ENCODE measurements around the gene ATP11A.

The ATP11A gene

DNA sequence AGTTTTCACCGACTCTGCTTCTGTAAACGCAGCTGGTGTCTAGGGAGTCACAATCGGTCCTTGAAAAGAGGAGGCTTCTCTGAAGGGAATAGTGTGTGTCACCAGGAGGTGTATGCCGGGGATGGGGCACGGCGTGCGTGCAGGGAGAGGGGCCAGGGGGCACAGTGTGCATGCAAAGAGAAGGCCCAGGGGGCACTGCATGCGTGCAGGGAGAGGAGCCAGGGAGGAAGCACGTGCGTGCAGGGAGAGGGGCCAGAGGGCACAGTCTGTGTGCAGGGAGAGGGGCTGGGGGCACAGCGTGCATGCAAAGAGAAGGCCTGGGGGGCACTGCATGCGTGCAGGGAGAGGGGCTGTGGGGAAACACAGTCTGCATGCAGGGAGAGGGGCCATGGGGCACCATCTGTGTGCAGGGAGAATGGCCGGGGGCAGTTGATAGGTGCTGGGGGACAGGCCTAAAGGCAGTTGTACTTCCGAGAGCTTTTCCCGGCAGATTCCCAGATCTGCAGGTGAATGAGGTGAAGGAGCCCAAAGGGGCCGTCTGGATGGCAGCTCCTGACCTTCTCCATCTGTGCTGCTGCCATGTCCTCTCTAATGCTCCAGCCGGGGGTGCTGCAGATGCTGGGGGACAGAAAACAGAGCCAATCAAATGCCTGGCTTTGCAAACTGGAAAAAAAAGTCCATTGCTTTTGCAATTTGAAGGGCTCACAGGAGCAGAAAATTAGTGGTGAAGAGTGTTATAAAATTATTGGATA lies 36.4 kb downstream of the ATP11A start:
- no peak for DNase-seq

DNA sequence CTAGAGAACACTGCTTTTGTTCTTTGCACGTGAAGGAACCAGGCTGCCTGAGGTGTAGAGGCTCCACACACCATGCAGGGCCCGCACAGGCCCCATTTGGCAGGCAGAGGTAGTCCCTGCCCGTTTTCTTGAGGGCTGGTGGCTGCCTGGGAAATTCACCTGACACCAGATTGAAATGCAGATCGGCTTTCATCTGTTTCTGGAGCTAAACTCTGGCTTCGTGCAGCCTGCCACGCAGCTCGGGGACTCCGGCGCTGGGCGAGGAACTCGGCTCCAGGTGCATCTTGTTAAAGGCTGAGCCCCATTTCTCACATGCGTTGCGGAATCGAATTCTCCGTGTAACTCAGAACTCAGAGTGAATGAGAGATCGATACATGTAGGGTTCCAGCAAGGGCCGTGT lies 37.7 kb downstream of the ATP11A start:
- DNase-seq, result no peak

- DNase-seq, result no peak
Observed at GRCh38 chr13:112728375-112729126, 38.7 kb downstream of the ATP11A start.

GRCh38 chr13:112729408-112729807 lies 39.6 kb downstream of the ATP11A start:
- no peak for DNase-seq

GRCh38 chr13:112730157-112730671 lies 40.4 kb downstream of the ATP11A start:
- DNase-seq, result no peak

DNA sequence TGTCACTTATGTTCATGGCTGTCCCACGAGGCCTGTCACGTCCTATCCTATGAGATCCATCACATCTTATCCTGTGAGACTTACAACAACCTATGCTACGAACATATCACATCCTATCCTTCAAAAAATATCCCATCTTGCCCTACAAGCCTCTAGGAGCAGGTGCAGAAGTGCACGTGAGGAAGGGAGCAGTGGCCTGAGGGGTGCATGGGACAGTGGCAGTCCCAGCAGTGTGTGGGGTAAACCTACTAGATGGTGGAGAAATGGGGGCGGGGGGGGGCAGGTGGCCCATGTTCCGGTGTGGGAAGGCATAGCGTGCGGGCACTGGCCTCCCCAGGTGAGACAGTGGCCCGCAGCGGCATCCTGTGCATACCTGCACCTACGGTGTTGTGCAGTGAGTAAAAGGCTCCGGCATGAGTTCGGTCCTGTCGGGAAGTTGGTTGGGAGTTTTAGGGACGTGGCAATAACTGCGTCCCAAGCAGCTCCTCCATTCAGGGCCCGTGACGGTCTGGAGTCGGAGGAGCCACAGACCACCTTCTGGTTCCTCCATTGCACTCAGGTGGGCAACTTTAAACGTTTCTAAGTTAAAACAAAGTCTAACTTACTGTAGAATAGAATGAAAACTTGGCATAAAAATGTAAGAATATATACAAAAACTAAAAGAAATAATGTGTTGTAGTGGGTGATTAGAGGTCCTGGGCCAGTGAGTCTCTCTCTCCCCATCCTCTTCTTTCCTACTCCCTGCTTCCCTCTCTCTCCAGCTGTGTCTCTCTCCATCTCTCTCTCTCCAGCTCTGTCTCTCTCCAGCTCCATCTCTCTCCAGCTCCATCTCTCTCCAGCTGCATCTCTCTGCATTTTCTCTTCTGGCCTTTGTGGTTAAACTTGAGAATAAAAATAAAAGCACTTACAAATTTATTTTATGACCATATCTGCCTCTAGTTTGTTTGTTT lies 42.1 kb downstream of the ATP11A start:
- no peak for DNase-seq

GRCh38 chr13:112732679-112733078 lies 42.8 kb downstream of the ATP11A start:
- DNase-seq, result no peak

- no peak for DNase-seq
Observed at GRCh38 chr13:112733112-112733511, 43.3 kb downstream of the ATP11A start.

DNA sequence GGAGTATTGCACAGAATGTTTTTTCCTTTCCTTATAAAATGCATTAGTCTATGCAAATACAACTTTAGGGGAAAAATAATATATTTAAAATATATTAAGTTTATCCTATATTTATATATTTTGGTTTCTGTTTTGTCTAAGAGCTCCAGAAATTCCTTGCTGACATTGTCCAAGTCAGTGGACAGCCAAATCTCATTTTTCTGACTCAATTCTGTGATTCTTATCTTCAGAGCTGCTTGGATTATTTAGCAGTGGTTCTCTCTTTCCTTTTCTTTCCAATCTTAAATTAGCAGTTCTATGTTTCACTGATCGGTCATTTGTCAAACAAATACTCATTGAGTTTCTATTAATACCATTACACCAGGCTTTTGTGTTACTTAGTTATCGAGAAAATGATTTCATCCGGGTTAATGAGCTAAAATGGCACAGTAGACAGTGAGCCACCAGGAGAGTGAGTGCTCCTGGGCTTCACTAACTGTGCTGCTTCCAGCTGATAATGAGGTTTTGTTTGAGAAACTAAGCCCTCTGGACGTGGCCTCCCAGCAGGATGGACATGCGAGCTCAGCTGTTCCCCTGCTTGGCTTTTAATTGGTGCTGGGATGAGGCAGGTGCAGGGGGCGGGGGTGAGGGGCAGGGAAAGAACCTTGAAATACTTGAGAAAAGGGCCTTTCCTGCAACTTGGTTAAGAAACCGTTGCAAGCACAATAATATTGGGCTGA lies 44.0 kb downstream of the ATP11A start:
- DNase-seq, result no peak

DNA sequence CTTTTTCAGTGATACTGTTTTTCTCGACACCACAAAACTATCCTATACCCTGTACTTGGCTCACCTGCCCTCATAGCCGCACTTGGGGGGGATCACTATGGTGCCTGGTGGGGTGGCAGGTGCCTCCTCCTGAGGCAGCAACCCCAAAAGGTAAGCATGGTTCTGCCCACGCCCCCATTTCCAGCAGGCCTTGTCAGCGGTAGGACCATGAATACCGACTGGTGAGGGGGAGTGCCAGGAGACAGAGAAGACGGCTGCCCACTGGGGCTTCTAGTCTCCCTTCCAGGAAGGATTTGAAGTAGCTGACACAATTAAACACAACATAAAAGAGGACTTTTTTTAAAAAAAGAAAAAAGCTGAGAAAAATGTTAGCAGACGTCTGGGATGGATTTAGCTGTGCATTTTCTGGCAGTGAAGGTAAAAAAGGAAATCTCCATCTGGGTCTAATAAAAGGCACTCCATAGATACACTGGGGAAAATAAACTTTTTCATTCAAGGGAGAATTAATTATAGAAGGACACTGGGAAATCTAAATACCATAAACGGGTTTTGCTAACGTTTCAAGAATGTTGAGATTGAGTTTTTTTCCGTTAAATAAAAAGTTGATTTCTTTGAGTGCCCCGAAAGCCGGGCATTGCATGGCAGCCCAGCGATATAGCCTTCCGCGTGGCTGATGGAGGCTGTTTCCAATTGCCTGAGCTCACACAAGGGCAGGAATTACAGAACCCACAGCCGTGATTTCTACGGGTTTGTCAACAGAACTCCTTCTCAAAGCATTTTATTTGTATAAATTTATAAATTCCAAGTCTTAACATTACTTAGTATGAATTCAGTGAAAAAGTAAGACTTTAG lies 45.1 kb downstream of the ATP11A start:
- DNase-seq, result no peak

DNA sequence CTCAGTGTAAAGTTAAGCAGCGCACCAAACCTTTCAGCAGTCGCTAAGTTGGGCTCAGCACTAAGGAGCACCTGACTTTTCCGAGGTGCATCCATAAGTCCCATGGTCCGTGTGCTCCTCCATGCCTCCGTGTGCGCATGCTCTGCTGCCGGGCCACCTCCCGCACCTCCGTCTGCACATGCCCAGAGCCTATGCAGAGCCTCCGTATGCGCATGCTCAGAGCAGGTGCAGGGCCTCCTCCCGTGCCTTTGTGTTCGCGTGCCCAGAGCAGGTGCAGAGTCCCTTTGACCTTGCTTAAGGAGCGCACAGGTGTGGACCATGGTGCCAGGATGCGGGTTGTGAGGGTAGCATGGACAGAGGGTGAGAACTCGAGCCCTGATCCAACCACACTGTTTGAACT lies 46.0 kb downstream of the ATP11A start:
- DNase-seq, result no peak

DNA sequence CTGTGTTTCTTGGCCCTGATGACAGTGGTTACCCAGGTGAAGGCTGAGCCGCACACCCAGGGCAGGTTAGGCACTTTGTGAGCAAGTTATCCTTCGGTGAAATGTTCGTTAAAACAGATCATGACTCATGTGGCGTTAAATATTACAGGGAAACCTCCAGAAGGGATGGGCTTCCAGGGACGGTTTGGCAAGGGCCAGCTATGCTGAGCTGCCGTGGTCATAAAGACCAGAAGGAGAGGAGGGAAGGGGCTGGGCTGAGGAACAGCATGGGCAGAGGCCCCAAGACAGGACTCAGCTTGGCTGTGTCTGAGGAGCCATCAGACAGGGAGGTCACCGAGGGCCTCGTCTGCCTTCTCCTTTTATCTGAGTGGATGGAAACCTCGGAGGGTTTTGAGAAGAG lies 47.5 kb downstream of the ATP11A start:
- no peak for DNase-seq

DNA sequence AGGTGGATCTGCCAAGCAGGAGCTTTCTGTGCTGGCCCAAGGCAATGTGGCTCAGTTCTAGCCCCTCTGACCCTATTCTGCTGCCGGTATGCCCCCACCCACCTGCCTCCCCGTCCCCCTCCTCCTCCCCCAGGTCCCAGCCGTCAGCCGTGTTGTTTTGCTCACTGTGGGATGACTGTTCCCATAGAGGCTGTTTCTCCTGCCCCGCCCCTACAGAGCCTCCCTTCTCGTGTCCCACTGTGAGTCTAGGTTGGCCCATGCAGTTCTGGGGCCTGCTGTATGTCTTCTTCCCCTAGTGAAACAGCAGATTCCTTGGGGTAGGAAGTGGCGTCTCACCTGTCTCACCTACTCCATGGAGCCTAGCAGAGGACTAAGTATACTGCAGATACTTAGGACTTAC lies 48.8 kb downstream of the ATP11A start:
- DNase-seq, result no peak

- DNase-seq, result no peak
Observed at GRCh38 chr13:112740502-112741131, 50.8 kb downstream of the ATP11A start.

DNA sequence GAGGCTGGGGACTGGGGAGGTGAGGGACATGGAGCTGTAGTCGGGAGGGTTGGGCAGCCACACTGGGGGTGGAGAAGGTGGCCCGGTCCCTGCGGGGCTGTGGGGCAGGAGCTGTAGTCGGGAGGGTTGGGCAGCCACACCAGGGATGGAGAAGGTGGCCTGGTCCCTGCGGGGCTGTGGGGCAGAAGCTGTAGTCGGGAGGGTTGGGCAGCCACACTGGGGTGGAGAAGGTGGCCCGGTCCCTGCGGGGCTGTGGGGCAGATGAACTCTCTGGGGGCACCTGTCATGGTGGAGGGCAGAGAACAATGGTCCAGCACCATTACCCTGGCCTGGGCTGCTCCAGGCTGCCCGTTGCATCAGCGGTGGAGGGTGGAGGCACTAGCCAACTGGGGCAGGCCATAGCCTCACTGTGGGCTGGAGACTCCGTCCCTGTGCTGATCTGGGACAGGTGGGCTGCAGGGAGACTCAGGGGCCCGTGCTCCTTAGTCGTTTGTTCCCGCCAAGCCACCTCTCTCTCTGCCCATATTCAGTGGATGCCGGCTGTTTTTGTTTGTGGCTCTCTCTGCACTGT lies 51.4 kb downstream of the ATP11A start:
- no peak for DNase-seq

GRCh38 chr13:112741835-112742570 lies 52.2 kb downstream of the ATP11A start:
- DNase-seq, result no peak

DNA sequence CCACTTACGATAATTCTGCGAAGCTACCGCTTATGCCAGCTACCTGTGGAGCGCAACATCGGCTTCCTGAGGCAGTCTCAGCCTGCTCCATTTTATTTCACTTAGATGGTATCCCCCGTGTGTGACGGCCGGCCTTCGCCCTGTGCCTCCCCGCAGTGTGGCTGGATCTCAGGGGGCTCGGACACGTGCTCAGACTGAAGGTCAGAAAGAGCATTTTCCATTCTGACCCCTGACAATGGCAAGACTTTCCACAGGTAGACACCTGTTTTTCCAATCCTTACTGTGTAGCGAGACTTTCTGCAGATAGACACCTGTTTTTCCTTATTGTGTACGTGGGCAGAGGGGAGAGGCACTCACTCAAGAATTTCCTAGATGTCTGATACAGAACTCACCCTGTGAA lies 52.7 kb downstream of the ATP11A start:
- no peak for DNase-seq

DNA sequence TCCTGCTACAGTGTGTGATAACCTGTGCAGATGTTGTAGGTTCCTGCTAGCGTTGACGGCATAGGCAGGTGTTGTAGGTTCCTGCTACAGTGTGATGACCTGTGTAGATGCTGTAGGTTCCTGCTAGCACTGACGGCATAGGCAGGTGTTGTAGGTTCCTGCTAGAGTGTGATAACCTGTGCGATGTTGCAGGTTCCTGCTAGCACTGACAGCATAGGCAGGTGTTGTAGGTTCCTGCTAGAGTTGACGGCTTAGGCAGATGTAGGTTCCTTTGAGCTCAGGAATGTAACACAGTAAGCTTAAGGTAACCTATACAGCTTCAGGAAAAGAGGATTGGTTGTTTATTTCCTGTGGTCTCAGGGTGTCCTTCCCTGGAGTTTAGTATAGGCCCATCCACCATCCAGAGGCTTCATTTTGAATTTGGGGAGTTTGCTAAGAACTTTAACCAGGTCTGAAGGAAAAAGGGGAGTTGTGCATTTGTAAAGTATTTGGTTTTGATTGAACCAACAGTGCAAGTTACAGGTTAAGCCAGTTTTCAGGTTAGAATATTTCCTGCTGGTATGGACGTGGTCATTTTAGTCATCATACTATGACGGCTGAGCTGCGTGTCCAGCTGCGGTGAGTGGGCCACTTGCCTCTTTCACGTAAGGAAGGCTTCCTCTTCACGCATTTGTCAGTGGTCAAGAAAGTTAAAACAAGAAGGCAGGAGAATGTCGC lies 53.8 kb downstream of the ATP11A start:
- DNase-seq, result no peak

Data from activated CD8-positive, alpha-beta memory T cell treated with anti-CD3 and anti-CD28 coated beads, Interleukin-2, amount 50 U/mL, for 48 hours (primary cell).